Measurements from ENCODE around the gene WFDC1. TPM values are rescaled to one million over a fixed set of nuclear protein-coding genes. Genes with fewer than 3 reads are reported as not detected.

Gene WFDC1
- polyA plus RNA-seq, 1 donor: 2.6 TPM

GRCh38 chr16:84302111-84302954, 7.7 kb downstream of the WFDC1 start:
- DNase-seq: no peak

- no peak for DNase-seq
Measured at GRCh38 chr16:84303023-84303422, 8.3 kb downstream of the WFDC1 start.

- DNase-seq: no peak
Measured at GRCh38 chr16:84303516-84303915, 8.8 kb downstream of the WFDC1 start.

- DNase-seq: no peak
Measured at GRCh38 chr16:84306564-84306963, 11.9 kb downstream of the WFDC1 start.

GRCh38 chr16:84307209-84307954, 12.7 kb downstream of the WFDC1 start:
- no peak for DNase-seq

- peak; percentile 51 for DNase-seq
Measured at GRCh38 chr16:84308120-84308519, 13.4 kb downstream of the WFDC1 start.

- no peak for DNase-seq
Measured at GRCh38 chr16:84310642-84311041, 16.0 kb downstream of the WFDC1 start.

- no peak for DNase-seq
Measured at GRCh38 chr16:84312783-84313382, 18.2 kb downstream of the WFDC1 start.

- no peak for DNase-seq
Measured at GRCh38 chr16:84313921-84314320, 19.2 kb downstream of the WFDC1 start.

- DNase-seq: no peak
Measured at GRCh38 chr16:84314373-84314772, 19.7 kb downstream of the WFDC1 start.

- no peak for DNase-seq
Measured at GRCh38 chr16:84314814-84315213, 20.1 kb downstream of the WFDC1 start.

- no peak for DNase-seq
Measured at GRCh38 chr16:84315422-84315821, 20.7 kb downstream of the WFDC1 start.

- DNase-seq: no peak
Measured at GRCh38 chr16:84318091-84318975, 23.7 kb downstream of the WFDC1 start.

GRCh38 chr16:84319146-84319760, 24.6 kb downstream of the WFDC1 start:
- no peak for DNase-seq

GRCh38 chr16:84320511-84320910, 25.8 kb downstream of the WFDC1 start:
- no peak for DNase-seq

- no peak for DNase-seq
Measured at GRCh38 chr16:84321932-84322331, 27.3 kb downstream of the WFDC1 start.

- no peak for DNase-seq
Measured at GRCh38 chr16:84322749-84323148, 28.1 kb downstream of the WFDC1 start.

- no peak for DNase-seq
Measured at GRCh38 chr16:84323606-84324005, 28.9 kb downstream of the WFDC1 start.

- no peak for DNase-seq
Measured at GRCh38 chr16:84324434-84325262, 30.0 kb downstream of the WFDC1 start.

- DNase-seq: no peak
Measured at GRCh38 chr16:84326545-84326944, 31.9 kb downstream of the WFDC1 start.
